Smooth muscle cell (in vitro differentiated cells): ENCODE data around the gene ASIC4. TPM values are rescaled to one million over a fixed set of nuclear protein-coding genes. Genes with fewer than 3 reads are reported as not detected.

Experiments used
- DNase-seq: peaks from one replicate; lab custom pipeline; 2025; ENCODE audit not compliant: unreplicated experiment; lab: John Stamatoyannopoulos, UW
- H2AFZ ChIP-seq: fragments of 200-600 bp; sonication (generic); 2 replicates; pipeline ENCODE4 v1.6.0; 2016; ENCODE audit warnings: antibody characterized with exemption, low read depth, mild to moderate bottlenecking
- H3F3A ChIP-seq: fragments of 200-600 bp; sonication (generic); 2 replicates; pipeline ENCODE4 v1.6.0; 2017; ENCODE audit warnings: antibody characterized with exemption, low read depth
- H3K27ac ChIP-seq: fragments of 200-600 bp; sonication (generic); 2 replicates; pipeline ENCODE4 v1.5.1; 2016; ENCODE audit warnings: low read depth, mild to moderate bottlenecking
- H3K27me3 ChIP-seq: fragments of 200-600 bp; sonication (generic); 2 replicates; pipeline ENCODE4 v1.6.1; 2016; ENCODE audit warnings: low read depth, mild to moderate bottlenecking
- H3K36me3 ChIP-seq: fragments of 200-600 bp; sonication (generic); 2 replicates; pipeline ENCODE4 v1.5.1; 2016; ENCODE audit warnings: low read depth
- H3K4me1 ChIP-seq: fragments of 200-600 bp; sonication (generic); 2 replicates; pipeline ENCODE4 v1.5.1; 2016; ENCODE audit warnings: low read depth
- H3K4me2 ChIP-seq: fragments of 200-600 bp; sonication (generic); 2 replicates; pipeline ENCODE4 v1.6.0; 2016; ENCODE audit warnings: mild to moderate bottlenecking
- H3K4me3 ChIP-seq: fragments of 200-600 bp; sonication (generic); 2 replicates; pipeline ENCODE4 v1.5.1; 2016; ENCODE audit warnings: mild to moderate bottlenecking
- H3K79me2 ChIP-seq: fragments of 200-600 bp; sonication (generic); 2 replicates; pipeline ENCODE4 v1.6.0; 2016; ENCODE audit warnings: low read depth, mild to moderate bottlenecking
- H3K9ac ChIP-seq: fragments of 200-600 bp; sonication (generic); 2 replicates; pipeline ENCODE4 v1.6.0; 2016; ENCODE audit warnings: low read depth
- H3K9me3 ChIP-seq: fragments of 200-600 bp; sonication (generic); replicated peaks from 2 replicates; pipeline ENCODE4 v1.5.1; 2016; ENCODE audit warnings: low read depth
- H4K20me1 ChIP-seq: fragments of 200-600 bp; sonication (generic); 2 replicates; pipeline ENCODE4 v1.6.0; 2016; ENCODE audit warnings: low read depth
- WGBS: methylation state at CpG from one replicate; pipeline ENCODE4 v1.1.7; 2016; ENCODE audit warnings: low lambda C conversion rate; 5-methylcytosine and 5-hydroxymethylcytosine counted together
- polyA plus RNA-seq: library from polyadenylated mRNA; unstranded; fragments of >200 nt; fragmentation: Nextera tagmentation; extraction: Ambion mirVana; gene quantifications from 2 replicates; pipeline ENCODE4 v1.2.1, GENCODE V29; 2016
- total RNA-seq: library from RNA; depleted of rRNA; stranded (reverse); fragments of >200 nt; gene quantifications from 2 replicates; pipeline ENCODE4 v1.2.3, GENCODE V29; 2014
- TF ChIP-seq, protein P1 (sequence below): fragments of 200-600 bp; sonication (generic); IDR thresholded peaks from 2 replicates; pipeline ENCODE4 v1.5.1; 2017; ENCODE audit warnings: borderline replicate concordance, mild to moderate bottlenecking, antibody characterized with exemption; ENCODE audit not compliant: insufficient read depth, poor library complexity, severe bottlenecking

The ASIC4 gene
- total and polyA plus RNA-seq, 2 experiments from 2014 or later: 0.32 to 0.49 TPM

DNA sequence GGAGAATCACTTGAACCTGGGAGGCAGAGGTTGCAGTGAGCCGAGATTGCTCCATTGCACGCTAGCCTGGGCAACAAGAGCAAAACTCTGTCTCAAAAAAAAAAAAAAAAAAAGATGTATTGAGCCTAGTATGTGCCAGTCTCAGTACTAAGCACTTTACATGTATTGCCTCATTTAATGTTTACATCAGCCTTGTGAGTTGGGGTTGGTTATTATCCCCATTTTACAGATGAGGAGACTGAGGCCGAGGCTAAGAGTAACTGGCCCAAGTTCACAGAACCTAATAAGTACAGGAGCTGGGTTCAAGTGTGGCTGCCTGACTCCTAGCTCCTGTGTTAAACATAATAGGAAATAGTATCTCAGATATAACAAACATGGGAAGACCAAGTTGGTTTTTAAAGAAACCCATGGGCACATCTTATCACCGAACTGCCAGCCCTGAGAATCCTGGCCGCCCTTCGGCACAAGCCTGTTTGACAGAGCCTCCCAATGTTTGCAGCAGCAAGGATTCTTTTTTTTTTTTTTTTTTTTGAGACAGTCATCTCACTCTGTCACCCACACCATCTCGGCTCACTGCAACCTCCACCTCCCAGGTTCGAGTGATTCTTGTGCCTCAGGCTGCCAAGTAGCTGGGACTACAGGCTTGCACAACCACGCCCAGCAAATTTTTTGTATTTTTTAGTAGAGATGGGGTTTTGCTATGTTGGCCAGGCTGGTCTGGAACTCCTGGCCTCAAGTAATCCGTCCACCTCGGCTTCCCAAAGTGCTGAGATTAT, 39.8 kb upstream of the ASIC4 start:
- Histone ChIP-seq H3K36me3 (no peaks in the 10 kb centered on the region), H3K9me3 (no peaks in the 10 kb centered on the region), H3F3A (no peaks in the 10 kb centered on the region), H3K27me3 (no peaks in the 10 kb centered on the region), H3K4me3 (no peak overlapping the region), H3K4me2 (no peak overlapping the region), H2AFZ (no peak overlapping the region), H3K27ac (no peak overlapping the region), H4K20me1 (no peaks in the 10 kb centered on the region), H3K9ac (no peak overlapping the region), H3K4me1 (no peaks in the 10 kb centered on the region), H3K79me2 (no peaks in the 10 kb centered on the region)
- no peak for DNase-seq
- 79% methylated on average over 11 of the region's 11 CpGs for WGBS
- TF ChIP-seq, protein P1, sequence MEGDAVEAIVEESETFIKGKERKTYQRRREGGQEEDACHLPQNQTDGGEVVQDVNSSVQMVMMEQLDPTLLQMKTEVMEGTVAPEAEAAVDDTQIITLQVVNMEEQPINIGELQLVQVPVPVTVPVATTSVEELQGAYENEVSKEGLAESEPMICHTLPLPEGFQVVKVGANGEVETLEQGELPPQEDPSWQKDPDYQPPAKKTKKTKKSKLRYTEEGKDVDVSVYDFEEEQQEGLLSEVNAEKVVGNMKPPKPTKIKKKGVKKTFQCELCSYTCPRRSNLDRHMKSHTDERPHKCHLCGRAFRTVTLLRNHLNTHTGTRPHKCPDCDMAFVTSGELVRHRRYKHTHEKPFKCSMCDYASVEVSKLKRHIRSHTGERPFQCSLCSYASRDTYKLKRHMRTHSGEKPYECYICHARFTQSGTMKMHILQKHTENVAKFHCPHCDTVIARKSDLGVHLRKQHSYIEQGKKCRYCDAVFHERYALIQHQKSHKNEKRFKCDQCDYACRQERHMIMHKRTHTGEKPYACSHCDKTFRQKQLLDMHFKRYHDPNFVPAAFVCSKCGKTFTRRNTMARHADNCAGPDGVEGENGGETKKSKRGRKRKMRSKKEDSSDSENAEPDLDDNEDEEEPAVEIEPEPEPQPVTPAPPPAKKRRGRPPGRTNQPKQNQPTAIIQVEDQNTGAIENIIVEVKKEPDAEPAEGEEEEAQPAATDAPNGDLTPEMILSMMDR: no peak

DNA sequence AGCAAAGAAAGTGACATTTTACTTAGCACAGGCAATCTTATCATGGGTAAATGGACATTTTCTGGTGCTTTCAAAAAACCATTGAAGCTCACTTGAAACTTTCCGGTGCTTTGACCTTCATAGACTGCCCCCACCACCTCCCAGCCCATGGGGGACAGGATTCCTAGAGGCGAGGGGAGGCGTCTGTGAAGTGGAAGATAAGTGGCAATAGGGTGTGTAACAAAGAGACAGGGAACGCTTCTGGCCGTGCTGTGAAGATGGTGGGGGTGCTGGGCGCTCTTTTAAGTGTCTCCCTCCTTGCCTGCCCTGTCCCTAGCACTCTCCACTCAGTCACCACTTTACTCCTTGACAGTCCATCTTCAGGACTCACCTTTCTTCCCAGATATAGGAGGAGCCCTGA, 39.0 kb upstream of the ASIC4 start:
- Histone ChIP-seq H3K9me3 (no peaks in the 10 kb centered on the region), H3K27me3 (no peaks in the 10 kb centered on the region), H3K9ac (no peak overlapping the region), H3K4me1 (no peaks in the 10 kb centered on the region), H3K4me2 (no peak overlapping the region), H2AFZ (no peak overlapping the region), H3K36me3 (no peaks in the 10 kb centered on the region), H3K4me3 (no peak overlapping the region), H3F3A (no peaks in the 10 kb centered on the region), H3K27ac (no peak overlapping the region), H4K20me1 (no peaks in the 10 kb centered on the region), H3K79me2 (no peaks in the 10 kb centered on the region)
- WGBS: 78% methylated on average over 6 of the region's 6 CpGs
- TF ChIP-seq, protein P1: no peak
- DNase-seq: no peak

GRCh38 chr2:219475697-219476651, 38.3 kb upstream of the ASIC4 start:
- Histone ChIP-seq H3K4me1 (no peaks in the 10 kb centered on the region), H3K36me3 (no peaks in the 10 kb centered on the region), H3K9ac (no peak overlapping the region), H3K27ac (no peak overlapping the region), H3K79me2 (no peaks in the 10 kb centered on the region), H3K4me3 (no peak overlapping the region), H2AFZ (no peak overlapping the region), H3F3A (no peaks in the 10 kb centered on the region), H3K9me3 (no peaks in the 10 kb centered on the region), H4K20me1 (no peaks in the 10 kb centered on the region), H3K27me3 (no peaks in the 10 kb centered on the region), H3K4me2 (peak overlapping the region; percentile 79)
- TF ChIP-seq, protein P1: peak; percentile 86
- 36% methylated on average over 14 of the region's 14 CpGs for WGBS
- peak; percentile 26 for DNase-seq
